ENCODE measurements around the gene SEC31B.

- TF ChIP-seq, protein P1, sequence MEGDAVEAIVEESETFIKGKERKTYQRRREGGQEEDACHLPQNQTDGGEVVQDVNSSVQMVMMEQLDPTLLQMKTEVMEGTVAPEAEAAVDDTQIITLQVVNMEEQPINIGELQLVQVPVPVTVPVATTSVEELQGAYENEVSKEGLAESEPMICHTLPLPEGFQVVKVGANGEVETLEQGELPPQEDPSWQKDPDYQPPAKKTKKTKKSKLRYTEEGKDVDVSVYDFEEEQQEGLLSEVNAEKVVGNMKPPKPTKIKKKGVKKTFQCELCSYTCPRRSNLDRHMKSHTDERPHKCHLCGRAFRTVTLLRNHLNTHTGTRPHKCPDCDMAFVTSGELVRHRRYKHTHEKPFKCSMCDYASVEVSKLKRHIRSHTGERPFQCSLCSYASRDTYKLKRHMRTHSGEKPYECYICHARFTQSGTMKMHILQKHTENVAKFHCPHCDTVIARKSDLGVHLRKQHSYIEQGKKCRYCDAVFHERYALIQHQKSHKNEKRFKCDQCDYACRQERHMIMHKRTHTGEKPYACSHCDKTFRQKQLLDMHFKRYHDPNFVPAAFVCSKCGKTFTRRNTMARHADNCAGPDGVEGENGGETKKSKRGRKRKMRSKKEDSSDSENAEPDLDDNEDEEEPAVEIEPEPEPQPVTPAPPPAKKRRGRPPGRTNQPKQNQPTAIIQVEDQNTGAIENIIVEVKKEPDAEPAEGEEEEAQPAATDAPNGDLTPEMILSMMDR (optimal IDR thresholded peaks at IDR 0.05 in 1 of 3, IDR thresholded peaks at IDR 0.05 in 1 of 3, conservative IDR thresholded peaks at IDR 0.05 in 1 of 3; ENCODE audit: extremely low read depth in 1 of 3, insufficient read depth in 2 of 3, low read length in 3 of 3): no peak
- no peak for TF ChIP-seq EZH2 (IDR thresholded peaks at IDR 0.05; ENCODE audit: low read length)
Measured at GRCh38 chr10:100468978-100469377, 50.7 kb downstream of the SEC31B start.
